GM21423 (cell line): ENCODE data around the gene HDGFL2.

Experiments used
- ATAC-seq: cut with Tn5 transposase; IDR thresholded peaks from one replicate; pipeline ENCODE4 v1.9.1; 2021; ENCODE audit warnings: mild to moderate bottlenecking, moderate library complexity; ENCODE audit not compliant: unreplicated experiment

The HDGFL2 gene

GRCh38 chr19:4550018-4550417, 77.9 kb downstream of the HDGFL2 start:
- no peak for ATAC-seq

GRCh38 chr19:4550479-4551050, 78.5 kb downstream of the HDGFL2 start:
- ATAC-seq = no peak
